HEK293 (cell line): Measurements from ENCODE around the gene ZNF70.

Experiments
- BCL11A ChIP-seq: fragments of 450-650 bp; formaldehyde crosslinking; IDR thresholded peaks from 2 replicates; pipeline ENCODE4 v1.5.1; 2016; ENCODE audit warnings: low read depth, missing biosample characterization, missing genetic modification characterization
- HOXA7 ChIP-seq: sonication (generic); formaldehyde crosslinking; IDR thresholded peaks from 2 replicates; pipeline ENCODE4 v1.8.1; 2022; ENCODE audit warnings: missing genetic modification reagents, borderline replicate concordance
- PATZ1 ChIP-seq: fragments of 450-650 bp; formaldehyde crosslinking; IDR thresholded peaks from 2 replicates; pipeline ENCODE4 v1.5.1; 2016; ENCODE audit warnings: missing biosample characterization, missing genetic modification characterization
- ZNF140 ChIP-seq: fragments of 450-650 bp; formaldehyde crosslinking; IDR thresholded peaks from 2 replicates; pipeline ENCODE4 v1.5.1; 2016; ENCODE audit warnings: missing biosample characterization, missing genetic modification characterization
- ZNF174 ChIP-seq: fragments of 450-650 bp; formaldehyde crosslinking; IDR thresholded peaks from 2 replicates; pipeline ENCODE4 v1.5.0; 2017; ENCODE audit warnings: missing biosample characterization, mild to moderate bottlenecking, missing genetic modification characterization
- ZNF18 ChIP-seq: fragments of 450-650 bp; formaldehyde crosslinking; IDR thresholded peaks from 2 replicates; pipeline ENCODE4 v1.5.1; 2016; ENCODE audit warnings: missing biosample characterization, missing genetic modification characterization
- ZNF76 ChIP-seq: fragments of 450-650 bp; formaldehyde crosslinking; IDR thresholded peaks from 2 replicates; pipeline ENCODE4; 2016; ENCODE audit warnings: low read depth, missing biosample characterization, missing genetic modification characterization, borderline replicate concordance
- TF ChIP-seq, protein P1 (sequence below): fragments of 450-650 bp; formaldehyde crosslinking; IDR thresholded peaks from 2 replicates; pipeline ENCODE4 v1.5.1; 2016; ENCODE audit warnings: missing biosample characterization, missing genetic modification characterization
- TF ChIP-seq, protein P2 (sequence below): fragments of 450-650 bp; formaldehyde crosslinking; IDR thresholded peaks from 2 replicates; pipeline ENCODE4 v1.5.1; 2016; ENCODE audit warnings: missing biosample characterization, missing genetic modification characterization

DNA sequence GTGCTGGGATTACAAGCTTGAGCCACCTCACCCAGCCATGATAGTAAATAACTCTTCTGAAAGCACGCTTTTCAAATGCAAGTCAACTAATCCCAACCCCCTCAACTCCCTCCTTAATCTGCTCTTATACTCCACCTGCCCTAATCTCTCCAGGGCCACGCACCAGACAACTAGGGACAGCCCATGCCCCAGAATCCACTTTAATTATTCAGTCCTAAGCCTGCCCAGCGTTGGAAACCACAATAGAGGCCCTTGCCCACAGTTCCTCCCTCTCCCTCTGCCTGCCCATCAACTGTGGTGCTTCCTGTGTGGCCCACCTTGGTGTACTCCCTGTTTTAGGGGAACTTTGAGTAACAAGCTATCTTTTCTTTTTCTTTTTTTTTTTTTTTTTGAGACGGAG, 6.0 kb upstream of the ZNF70 start:
- TF ChIP-seq ZNF174 (tag by site-specific recombination) (no peak), ZNF18 (tag by site-specific recombination) (no peak), PATZ1 (tag by site-specific recombination) (no peak), ZNF76 (tag by site-specific recombination) (no peak), HOXA7 (CRISPR knock-in tag) (no peak), ZNF140 (no peak), BCL11A (tag by site-specific recombination) (no peak)
- TF ChIP-seq, protein P1, sequence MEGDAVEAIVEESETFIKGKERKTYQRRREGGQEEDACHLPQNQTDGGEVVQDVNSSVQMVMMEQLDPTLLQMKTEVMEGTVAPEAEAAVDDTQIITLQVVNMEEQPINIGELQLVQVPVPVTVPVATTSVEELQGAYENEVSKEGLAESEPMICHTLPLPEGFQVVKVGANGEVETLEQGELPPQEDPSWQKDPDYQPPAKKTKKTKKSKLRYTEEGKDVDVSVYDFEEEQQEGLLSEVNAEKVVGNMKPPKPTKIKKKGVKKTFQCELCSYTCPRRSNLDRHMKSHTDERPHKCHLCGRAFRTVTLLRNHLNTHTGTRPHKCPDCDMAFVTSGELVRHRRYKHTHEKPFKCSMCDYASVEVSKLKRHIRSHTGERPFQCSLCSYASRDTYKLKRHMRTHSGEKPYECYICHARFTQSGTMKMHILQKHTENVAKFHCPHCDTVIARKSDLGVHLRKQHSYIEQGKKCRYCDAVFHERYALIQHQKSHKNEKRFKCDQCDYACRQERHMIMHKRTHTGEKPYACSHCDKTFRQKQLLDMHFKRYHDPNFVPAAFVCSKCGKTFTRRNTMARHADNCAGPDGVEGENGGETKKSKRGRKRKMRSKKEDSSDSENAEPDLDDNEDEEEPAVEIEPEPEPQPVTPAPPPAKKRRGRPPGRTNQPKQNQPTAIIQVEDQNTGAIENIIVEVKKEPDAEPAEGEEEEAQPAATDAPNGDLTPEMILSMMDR (tag by site-specific recombination) = no peak
- TF ChIP-seq, protein P2, sequence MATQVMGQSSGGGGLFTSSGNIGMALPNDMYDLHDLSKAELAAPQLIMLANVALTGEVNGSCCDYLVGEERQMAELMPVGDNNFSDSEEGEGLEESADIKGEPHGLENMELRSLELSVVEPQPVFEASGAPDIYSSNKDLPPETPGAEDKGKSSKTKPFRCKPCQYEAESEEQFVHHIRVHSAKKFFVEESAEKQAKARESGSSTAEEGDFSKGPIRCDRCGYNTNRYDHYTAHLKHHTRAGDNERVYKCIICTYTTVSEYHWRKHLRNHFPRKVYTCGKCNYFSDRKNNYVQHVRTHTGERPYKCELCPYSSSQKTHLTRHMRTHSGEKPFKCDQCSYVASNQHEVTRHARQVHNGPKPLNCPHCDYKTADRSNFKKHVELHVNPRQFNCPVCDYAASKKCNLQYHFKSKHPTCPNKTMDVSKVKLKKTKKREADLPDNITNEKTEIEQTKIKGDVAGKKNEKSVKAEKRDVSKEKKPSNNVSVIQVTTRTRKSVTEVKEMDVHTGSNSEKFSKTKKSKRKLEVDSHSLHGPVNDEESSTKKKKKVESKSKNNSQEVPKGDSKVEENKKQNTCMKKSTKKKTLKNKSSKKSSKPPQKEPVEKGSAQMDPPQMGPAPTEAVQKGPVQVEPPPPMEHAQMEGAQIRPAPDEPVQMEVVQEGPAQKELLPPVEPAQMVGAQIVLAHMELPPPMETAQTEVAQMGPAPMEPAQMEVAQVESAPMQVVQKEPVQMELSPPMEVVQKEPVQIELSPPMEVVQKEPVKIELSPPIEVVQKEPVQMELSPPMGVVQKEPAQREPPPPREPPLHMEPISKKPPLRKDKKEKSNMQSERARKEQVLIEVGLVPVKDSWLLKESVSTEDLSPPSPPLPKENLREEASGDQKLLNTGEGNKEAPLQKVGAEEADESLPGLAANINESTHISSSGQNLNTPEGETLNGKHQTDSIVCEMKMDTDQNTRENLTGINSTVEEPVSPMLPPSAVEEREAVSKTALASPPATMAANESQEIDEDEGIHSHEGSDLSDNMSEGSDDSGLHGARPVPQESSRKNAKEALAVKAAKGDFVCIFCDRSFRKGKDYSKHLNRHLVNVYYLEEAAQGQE = no peak
